OCI-LY7 (cell line): ENCODE measurements around the gene MAP4K2.

Source experiments
- CTCF ChIP-seq: fragments of 200-600 bp; sonication (generic); conservative IDR thresholded peaks from 2 replicates; pipeline ENCODE4 v1.5.1; 2014; ENCODE audit warnings: mild to moderate bottlenecking, antibody characterized with exemption, low read length, moderate library complexity, mixed read lengths
- EZH2phosphoT487 ChIP-seq: fragments of 200-600 bp; sonication (generic); IDR thresholded peaks from 2 replicates; pipeline ENCODE4 v1.6.1; 2018; ENCODE audit warnings: low read depth, borderline replicate concordance, mild to moderate bottlenecking, mixed run types, antibody characterized with exemption, low read length, moderate library complexity, mixed read lengths

DNA sequence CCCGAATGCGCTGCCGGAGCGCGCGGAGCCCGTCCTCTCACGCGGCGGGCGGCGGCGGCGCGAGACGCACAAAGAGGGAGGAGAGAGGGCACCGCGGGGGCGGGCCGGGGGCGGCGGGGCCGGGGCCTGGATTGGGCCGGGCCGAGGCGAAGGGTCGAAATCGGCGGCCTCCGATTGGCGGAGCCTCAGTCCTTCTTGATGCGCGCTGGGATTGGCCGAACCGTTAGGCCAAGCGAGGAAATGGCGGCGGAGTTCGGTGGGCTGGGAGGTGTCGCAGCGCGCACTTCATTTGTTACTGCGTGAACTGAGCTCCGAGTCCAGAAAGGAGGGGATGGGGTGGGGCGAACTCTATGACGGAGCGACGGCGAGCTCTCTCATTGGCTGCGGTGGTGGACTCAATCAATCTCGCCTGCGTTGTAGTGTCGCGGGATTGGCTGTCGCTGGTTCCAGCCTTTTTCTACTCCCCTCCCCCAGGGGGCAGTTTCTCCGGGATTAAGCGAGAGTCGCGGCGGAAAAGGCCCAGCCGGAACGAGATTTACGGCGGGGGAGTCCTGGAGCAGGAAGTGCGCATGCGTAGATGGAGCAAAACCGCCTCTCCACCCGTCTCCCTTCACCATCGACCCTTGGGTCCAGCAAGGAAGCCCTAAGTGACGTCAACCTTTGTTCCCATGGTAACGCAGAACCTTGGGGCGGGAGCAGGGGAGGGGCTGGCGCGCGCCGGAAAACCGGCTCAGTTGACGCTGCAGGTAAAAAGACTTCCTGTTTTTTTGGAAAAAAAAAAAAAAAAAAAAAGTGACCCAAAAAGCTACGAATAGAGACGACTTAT is 24.3 kb downstream of the MAP4K2 start, which contains the start of gene SF1:
- 0 out of 2 replicates have a peak, but pooled peaks have one; percentile 13 for TF ChIP-seq CTCF
- TF ChIP-seq EZH2phosphoT487 = no peak
